NCI-H2196 treated with DMSO at 0.1 percent for 48 hours (cell line): ENCODE measurements around the gene BAK1.
"Not testable (repeated sequence)": the region's sequence is repeated elsewhere in the genome, so short reads cannot be mapped to it uniquely, and the experiment has no call there.

Source experiments
- DNase-seq: peaks from one replicate; lab custom pipeline; 2025; ENCODE audit not compliant: unreplicated experiment; lab: John Stamatoyannopoulos, UW

Gene BAK1

GRCh38 chr6:33609019-33609418 is 28.9 kb upstream of the BAK1 start:
- no peak for DNase-seq

- DNase-seq = no peak
These were observed 27.7 kb upstream of the BAK1 start for GRCh38 chr6:33607784-33608161.

GRCh38 chr6:33607126-33607783 is 27.2 kb upstream of the BAK1 start:
- no peak for DNase-seq

- DNase-seq = no peak
These were observed 26.6 kb upstream of the BAK1 start for GRCh38 chr6:33606642-33607041.

- no peak for DNase-seq
These were observed 25.1 kb upstream of the BAK1 start for GRCh38 chr6:33604941-33605854.

GRCh38 chr6:33602180-33602579 is 22.1 kb upstream of the BAK1 start:
- no peak for DNase-seq

- DNase-seq = no peak
These were observed 20.7 kb upstream of the BAK1 start for GRCh38 chr6:33600761-33601160.

GRCh38 chr6:33599413-33599938 is 19.4 kb upstream of the BAK1 start:
- peak; percentile 33 for DNase-seq

- no peak for DNase-seq
These were observed 17.7 kb upstream of the BAK1 start for GRCh38 chr6:33597551-33598322.

- not testable (repeated sequence) for DNase-seq
These were observed 16.8 kb upstream of the BAK1 start for GRCh38 chr6:33596894-33597293.

GRCh38 chr6:33595001-33595846 is 15.1 kb upstream of the BAK1 start:
- no peak for DNase-seq

- no peak for DNase-seq
These were observed 13.3 kb upstream of the BAK1 start for GRCh38 chr6:33593414-33593727.

- DNase-seq = no peak
These were observed 12.7 kb upstream of the BAK1 start for GRCh38 chr6:33592595-33593413.

GRCh38 chr6:33592280-33592594 is 12.2 kb upstream of the BAK1 start:
- no peak for DNase-seq

- no peak for DNase-seq
These were observed 11.5 kb upstream of the BAK1 start for GRCh38 chr6:33591424-33592032.

- DNase-seq = no peak
These were observed 10.6 kb upstream of the BAK1 start for GRCh38 chr6:33590531-33591198.

GRCh38 chr6:33589731-33590530 is 9.9 kb upstream of the BAK1 start:
- DNase-seq = peak; percentile 41

GRCh38 chr6:33589392-33589730 is 9.3 kb upstream of the BAK1 start:
- no peak for DNase-seq
